IMR-90 (cell line): Measurements from ENCODE around the gene ZNF580. TPM values are rescaled to one million over a fixed set of nuclear protein-coding genes. Genes with fewer than 3 reads are reported as not detected.
A peak's percentile ranks its signal among the peaks of the same experiment; 100 is the strongest.

ENCODE experiments used
- ATAC-seq: fragments of 200-7000 bp; cut with Tn5 transposase; 2 replicates; pipeline ENCODE4 v1.9.1; 2020; ENCODE audit warnings: low read depth, mild to moderate bottlenecking, moderate library complexity
- BruUV-seq: library from RNA; stranded (reverse); fragments of 400-500 nt; replicated peaks from 2 replicates; lab custom pipeline; 2021; lab: Mats Ljungman, UMichigan
- CTCF ChIA-PET: fragments of 300-600 bp; formaldehyde crosslinking; extraction: SDS; loops from one replicate; lab custom pipeline; 2021; ENCODE audit warnings: antibody characterized with exemption; lab: Yijun Ruan, JAX
- POLR2A ChIA-PET: fragments of 300-600 bp; sonication (Branson Sonifier 250); formaldehyde crosslinking; loops from one replicate; lab custom pipeline; 2022; ENCODE audit warnings: antibody characterized with exemption; ENCODE audit not compliant: unreplicated experiment; lab: Charles Lee
- DNase-seq: peaks from one replicate; pipeline ENCODE4 v3.0.0; 2013
- H2AFZ ChIP-seq: replicated peaks from 2 replicates; pipeline ENCODE3; 2013; ENCODE audit warnings: low read length, mild to moderate bottlenecking; ENCODE audit not compliant: poor library complexity
- H2AK5ac ChIP-seq: 2 replicates; pipeline ENCODE4 v1.6.1; 2013; ENCODE audit warnings: low read depth, low read length, inconsistent platforms
- H2AK9ac ChIP-seq: replicated peaks from 2 replicates; pipeline ENCODE3; 2013; ENCODE audit warnings: mild to moderate bottlenecking, low read depth, low read length, moderate library complexity; ENCODE audit not compliant: poor library complexity
- H2BK120ac ChIP-seq: 2 replicates; pipeline ENCODE4 v1.6.1; 2013; ENCODE audit warnings: low read depth, low read length, inconsistent platforms
- H2BK15ac ChIP-seq: 3 replicates; pipeline ENCODE4 v1.6.1; 2013; ENCODE audit warnings: low read depth, low read length, inconsistent platforms
- H2BK20ac ChIP-seq: 2 replicates; pipeline ENCODE4 v1.6.1; 2013; ENCODE audit warnings: low read depth, mild to moderate bottlenecking, inconsistent platforms, low read length, moderate library complexity
- H2BK5ac ChIP-seq: 2 replicates; pipeline ENCODE4 v1.6.1; 2013; ENCODE audit warnings: mild to moderate bottlenecking, low read depth, low read length, inconsistent platforms; ENCODE audit not compliant: poor library complexity, severe bottlenecking
- H3K14ac ChIP-seq: replicated peaks from 2 replicates; pipeline ENCODE4 v1.6.1; 2013; ENCODE audit warnings: low read depth, low read length, inconsistent platforms
- H3K18ac ChIP-seq: 2 replicates; pipeline ENCODE4 v1.6.1; 2013; ENCODE audit warnings: low read depth, low read length, control low read depth
- H3K23ac ChIP-seq: 2 replicates; pipeline ENCODE4 v1.6.1; 2013; ENCODE audit warnings: low read depth, low read length, inconsistent platforms
- H3K27ac ChIP-seq: 2 replicates; pipeline ENCODE4 v1.5.1; 2013; ENCODE audit warnings: mild to moderate bottlenecking, control low read depth, low read length; ENCODE audit not compliant: insufficient read depth
- H3K27me3 ChIP-seq: 2 replicates; pipeline ENCODE4 v1.6.1; 2013; ENCODE audit warnings: low read length; ENCODE audit not compliant: control insufficient read depth, insufficient read depth
- H3K36me3 ChIP-seq: 2 replicates; pipeline ENCODE4 v1.6.1; 2013; ENCODE audit warnings: low read length, mixed read lengths; ENCODE audit not compliant: control insufficient read depth, insufficient read depth
- H3K4ac ChIP-seq: 2 replicates; pipeline ENCODE4 v1.6.1; 2013; ENCODE audit warnings: low read depth, low read length, inconsistent platforms
- H3K4me1 ChIP-seq: 2 replicates; pipeline ENCODE4 v1.6.1; 2013; ENCODE audit warnings: low read length, mixed read lengths; ENCODE audit not compliant: control insufficient read depth, insufficient read depth
- H3K4me2 ChIP-seq: 2 replicates; pipeline ENCODE4 v1.6.1; 2013; ENCODE audit warnings: low read depth, mild to moderate bottlenecking, control low read depth, low read length, moderate library complexity
- H3K4me3 ChIP-seq: 2 replicates; pipeline ENCODE4 v1.5.1; 2013; ENCODE audit warnings: low read depth, mild to moderate bottlenecking, control low read depth, low read length, moderate library complexity; ENCODE audit not compliant: insufficient read depth
- H3K56ac ChIP-seq: 2 replicates; pipeline ENCODE4 v1.6.1; 2013; ENCODE audit warnings: low read length, inconsistent platforms; ENCODE audit not compliant: insufficient read depth; ENCODE audit errors: extremely low read depth
- H3K79me1 ChIP-seq, 2 experiments: 2 replicates each; pipeline ENCODE4 v1.6.1; 2013; ENCODE audit warnings: low read length in 2 of 2, inconsistent platforms in 1 of 2, low read depth in 1 of 2
- H3K9ac ChIP-seq: 2 replicates; pipeline ENCODE4 v1.6.1; 2013; ENCODE audit warnings: low read depth, low read length, control low read depth
- H3K9me1 ChIP-seq: 2 replicates; pipeline ENCODE4 v1.6.1; 2013; ENCODE audit warnings: low read length, inconsistent platforms; ENCODE audit not compliant: insufficient read depth
- H3K9me3 ChIP-seq: 2 replicates; pipeline ENCODE4 v1.6.1; 2013; ENCODE audit warnings: low read length; ENCODE audit not compliant: control insufficient read depth, insufficient read depth
- H4K20me1 ChIP-seq: 2 replicates; pipeline ENCODE4 v1.6.1; 2013; ENCODE audit warnings: low read length, inconsistent platforms; ENCODE audit not compliant: insufficient read depth
- H4K5ac ChIP-seq: 2 replicates; pipeline ENCODE4 v1.6.1; 2013; ENCODE audit warnings: mild to moderate bottlenecking, low read depth, low read length, control low read depth
- H4K8ac ChIP-seq, 2 experiments: 2 replicates each; pipeline ENCODE4 v1.6.1; 2013; ENCODE audit warnings: low read depth in 2 of 2, low read length in 2 of 2, control low read depth in 1 of 2, inconsistent platforms in 1 of 2
- H4K91ac ChIP-seq: 2 replicates; pipeline ENCODE4 v1.6.1; 2013; ENCODE audit warnings: low read depth, low read length, inconsistent platforms; ENCODE audit not compliant: insufficient read depth
- FOS ChIP-seq: fragments of 150-350 bp; IDR thresholded peaks from 2 replicates; pipeline ENCODE4 v1.6.1; 2016; ENCODE audit warnings: low read depth, low read length
- POLR2A ChIP-seq: IDR thresholded peaks from 2 replicates; pipeline ENCODE4 v1.6.1; 2012; ENCODE audit warnings: mild to moderate bottlenecking, low read depth, low read length
- USF2 ChIP-seq: fragments of 150-350 bp; IDR thresholded peaks from 2 replicates; pipeline ENCODE4 v1.6.1; 2017; ENCODE audit warnings: mild to moderate bottlenecking, antibody characterized with exemption, low read length, low read depth
- WGBS, 2 experiments: methylation state at CpG; one replicate each; pipeline versions ENCODE4 v1.1.5 to v1.1.7; 2013; ENCODE audit warnings: missing lambda C conversion rate in 2 of 2; ENCODE audit not compliant: insufficient read length in 1 of 2; ENCODE audit errors: extremely low coverage in 2 of 2; 5-methylcytosine and 5-hydroxymethylcytosine counted together
- dilution Hi-C: fragments of 300-500 bp; cut with HindIII; formaldehyde crosslinking; loops from one replicate; pipeline ENCODE4 v1.14.3; 2018; ENCODE audit warnings: low sequenced_read_pairs; ENCODE audit not compliant: unreplicated experiment
- in situ Hi-C: fragments of 300-500 bp; cut with MboI; formaldehyde crosslinking; loops from 3 replicates; pipeline ENCODE4 v1.14.3; 2019; ENCODE audit warnings: low sequenced_read_pairs, inconsistent platforms, mixed read lengths
- intact Hi-C: fragments of 100-400 bp; cut with micrococcal nuclease; formaldehyde crosslinking; loops from 2 replicates; pipeline ENCODE4 v1.10.0; 2022
- polyA plus RNA-seq, 3 experiments: library from polyadenylated mRNA; depleted of rRNA; stranded (reverse); fragments of >200 nt; gene quantifications; 2 replicates each; pipeline ENCODE4 v1.2.3, GENCODE V29; 2012; ENCODE audit warnings: low replicate concordance in 1 of 3
- total RNA-seq: library from RNA; depleted of rRNA; stranded (reverse); fragments of >200 nt; gene quantifications from 2 replicates; pipeline ENCODE4 v1.2.3, GENCODE V29; 2012
- TF ChIP-seq, protein P1 (sequence below): conservative IDR thresholded peaks from 2 replicates; pipeline ENCODE4 v1.5.1; 2012; ENCODE audit warnings: mild to moderate bottlenecking, low read depth, low read length, improper control_type of control experiment

The ZNF580 gene
- total and polyA plus RNA-seq, 2 of the 4 experiments (the other 2 are of a cell fraction), result 1.4 to 36.9 TPM

- TF ChIP-seq FOS, result no peak
- no peak for TF ChIP-seq USF2
Measured at GRCh38 chr19:55643003-55643886, 2.4 kb downstream of the ZNF580 start, which contains the start of gene ZNF581 (continued).

- Histone ChIP-seq H3K9me1 (no peaks in the 10 kb centered on the region), H3K4me2 (peak overlapping the region; percentile 87), H3K56ac (peak overlapping the region; percentile 29), H3K9ac (peak overlapping the region; percentile 84), H4K91ac (peak overlapping the region; percentile 19), H2AK5ac (peak overlapping the region; percentile 97; the same call in 1 of the 2 replicates), H3K79me1 (peaks cover 34 to 77% of the 10 kb centered on the region in 2 experiments), H2BK15ac (no peak overlapping the region), H4K8ac (peak overlapping the region; percentile 68 to 72; a peak in 1 of 4 replicates), H3K9me3 (no peaks in the 10 kb centered on the region), H2BK120ac (no peak overlapping the region; the same call in 1 of the 2 replicates), H2BK5ac (peak overlapping the region; percentile 1), H3K23ac (peak overlapping the region; percentile 72; the same call in 1 of the 2 replicates), H3K27ac (peak overlapping the region; percentile 71), H3K27me3 (no peaks in the 10 kb centered on the region), H3K4me3 (peak overlapping the region; percentile 74), H3K14ac (peak overlapping the region; percentile 89), H3K4ac (peak overlapping the region; percentile 79), H2BK20ac (no peak overlapping the region), H4K20me1 (no peaks in the 10 kb centered on the region), H4K5ac (peak overlapping the region; percentile 14), H3K4me1 (peaks cover 13% of the 10 kb centered on the region), H3K36me3 (peaks cover 12% of the 10 kb centered on the region), H2AK9ac (peak overlapping the region; percentile 96), H2AFZ (peak overlapping the region; percentile 70), H3K18ac (no peak overlapping the region)
- ATAC-seq, result peak; percentile 0
- intact Hi-C loops, result no loop called here
- TF ChIP-seq, protein P1, sequence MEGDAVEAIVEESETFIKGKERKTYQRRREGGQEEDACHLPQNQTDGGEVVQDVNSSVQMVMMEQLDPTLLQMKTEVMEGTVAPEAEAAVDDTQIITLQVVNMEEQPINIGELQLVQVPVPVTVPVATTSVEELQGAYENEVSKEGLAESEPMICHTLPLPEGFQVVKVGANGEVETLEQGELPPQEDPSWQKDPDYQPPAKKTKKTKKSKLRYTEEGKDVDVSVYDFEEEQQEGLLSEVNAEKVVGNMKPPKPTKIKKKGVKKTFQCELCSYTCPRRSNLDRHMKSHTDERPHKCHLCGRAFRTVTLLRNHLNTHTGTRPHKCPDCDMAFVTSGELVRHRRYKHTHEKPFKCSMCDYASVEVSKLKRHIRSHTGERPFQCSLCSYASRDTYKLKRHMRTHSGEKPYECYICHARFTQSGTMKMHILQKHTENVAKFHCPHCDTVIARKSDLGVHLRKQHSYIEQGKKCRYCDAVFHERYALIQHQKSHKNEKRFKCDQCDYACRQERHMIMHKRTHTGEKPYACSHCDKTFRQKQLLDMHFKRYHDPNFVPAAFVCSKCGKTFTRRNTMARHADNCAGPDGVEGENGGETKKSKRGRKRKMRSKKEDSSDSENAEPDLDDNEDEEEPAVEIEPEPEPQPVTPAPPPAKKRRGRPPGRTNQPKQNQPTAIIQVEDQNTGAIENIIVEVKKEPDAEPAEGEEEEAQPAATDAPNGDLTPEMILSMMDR, result no peak
- TF ChIP-seq POLR2A, result 0 out of 2 replicates have a peak, but pooled peaks have one; percentile 1
- dilution Hi-C loops, result no loop called here
- no TSS peak for BruUV-seq
- WGBS, 2 experiments, result 0% methylated on average over 14 of the region's 15 CpGs; no CpG with 5 or more reads in 1 of the 2 experiments
- no peak for DNase-seq
- ChIA-PET CTCF (no interaction called here), POLR2A (interaction anchor here (1.0 kb wide), 1 partner anchor 11 kb away, joined by 4 read pairs; no protein-coding TSS in a partner anchor)
- in situ Hi-C loops, result loop anchor here (25.0 kb wide), 2 partner anchors 357 to 532 kb away; partner anchors contain the start of genes BRSK1, HSPBP1 and PPP1R12C
Measured at GRCh38 chr19:55643887-55644176, 3.0 kb downstream of the ZNF580 start.
